ENCODE results near the gene EIF3F.

Gene EIF3F

DNA sequence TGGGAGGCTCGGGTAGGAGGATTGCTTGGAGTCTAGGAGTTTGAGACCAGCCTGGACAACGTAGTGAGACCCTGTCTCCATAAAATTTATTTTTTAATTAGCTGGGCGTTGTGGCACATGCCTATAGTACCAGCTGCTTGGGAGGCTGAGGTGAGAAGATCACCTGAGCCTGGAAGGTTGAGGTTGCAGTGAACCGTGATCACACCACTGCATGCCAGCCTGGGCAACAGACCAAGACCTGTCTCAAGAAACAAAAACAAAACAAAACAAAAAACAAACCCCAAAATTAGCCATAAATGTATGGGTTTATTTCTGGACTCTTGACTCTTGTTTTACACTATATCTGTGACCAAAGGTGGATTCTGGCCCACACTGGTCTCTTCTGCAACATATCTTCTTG is 41.6 kb downstream of the EIF3F start:
- TF ChIP-seq ZFP30 (CRISPR knock-in tag; IDR thresholded peaks at IDR 0.05) (no peak), BACH2 (CRISPR knock-in tag; IDR thresholded peaks at IDR 0.05; ENCODE audit: borderline replicate concordance) (no peak), CSRNP3 (CRISPR knock-in tag; IDR thresholded peaks at IDR 0.05) (no peak), SNAI2 (CRISPR knock-in tag; IDR thresholded peaks at IDR 0.05) (no peak), OSR1 (CRISPR knock-in tag; IDR thresholded peaks at IDR 0.05) (no peak), ZC3H10 (CRISPR knock-in tag; IDR thresholded peaks at IDR 0.05) (no peak), TCF4 (CRISPR knock-in tag; IDR thresholded peaks at IDR 0.05; ENCODE audit: borderline replicate concordance) (no peak), ARNTL (CRISPR knock-in tag; IDR thresholded peaks at IDR 0.05; ENCODE audit: borderline replicate concordance, low read depth) (no peak), ZNF8 (CRISPR knock-in tag; IDR thresholded peaks at IDR 0.05) (no peak), ZFP3 (CRISPR knock-in tag; IDR thresholded peaks at IDR 0.05) (no peak), RARB (CRISPR knock-in tag; IDR thresholded peaks at IDR 0.05) (no peak)
- TF ChIP-seq, protein P1, sequence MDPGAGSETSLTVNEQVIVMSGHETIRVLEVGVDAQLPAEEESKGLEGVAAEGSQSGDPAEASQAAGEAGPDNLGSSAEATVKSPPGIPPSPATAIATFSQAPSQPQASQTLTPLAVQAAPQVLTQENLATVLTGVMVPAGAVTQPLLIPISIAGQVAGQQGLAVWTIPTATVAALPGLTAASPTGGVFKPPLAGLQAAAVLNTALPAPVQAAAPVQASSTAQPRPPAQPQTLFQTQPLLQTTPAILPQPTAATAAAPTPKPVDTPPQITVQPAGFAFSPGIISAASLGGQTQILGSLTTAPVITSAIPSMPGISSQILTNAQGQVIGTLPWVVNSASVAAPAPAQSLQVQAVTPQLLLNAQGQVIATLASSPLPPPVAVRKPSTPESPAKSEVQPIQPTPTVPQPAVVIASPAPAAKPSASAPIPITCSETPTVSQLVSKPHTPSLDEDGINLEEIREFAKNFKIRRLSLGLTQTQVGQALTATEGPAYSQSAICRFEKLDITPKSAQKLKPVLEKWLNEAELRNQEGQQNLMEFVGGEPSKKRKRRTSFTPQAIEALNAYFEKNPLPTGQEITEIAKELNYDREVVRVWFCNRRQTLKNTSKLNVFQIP (CRISPR knock-in tag; IDR thresholded peaks at IDR 0.05; ENCODE audit: borderline replicate concordance, low read depth): no peak
- TF ChIP-seq, protein P2, sequence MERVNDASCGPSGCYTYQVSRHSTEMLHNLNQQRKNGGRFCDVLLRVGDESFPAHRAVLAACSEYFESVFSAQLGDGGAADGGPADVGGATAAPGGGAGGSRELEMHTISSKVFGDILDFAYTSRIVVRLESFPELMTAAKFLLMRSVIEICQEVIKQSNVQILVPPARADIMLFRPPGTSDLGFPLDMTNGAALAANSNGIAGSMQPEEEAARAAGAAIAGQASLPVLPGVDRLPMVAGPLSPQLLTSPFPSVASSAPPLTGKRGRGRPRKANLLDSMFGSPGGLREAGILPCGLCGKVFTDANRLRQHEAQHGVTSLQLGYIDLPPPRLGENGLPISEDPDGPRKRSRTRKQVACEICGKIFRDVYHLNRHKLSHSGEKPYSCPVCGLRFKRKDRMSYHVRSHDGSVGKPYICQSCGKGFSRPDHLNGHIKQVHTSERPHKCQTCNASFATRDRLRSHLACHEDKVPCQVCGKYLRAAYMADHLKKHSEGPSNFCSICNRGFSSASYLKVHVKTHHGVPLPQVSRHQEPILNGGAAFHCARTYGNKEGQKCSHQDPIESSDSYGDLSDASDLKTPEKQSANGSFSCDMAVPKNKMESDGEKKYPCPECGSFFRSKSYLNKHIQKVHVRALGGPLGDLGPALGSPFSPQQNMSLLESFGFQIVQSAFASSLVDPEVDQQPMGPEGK (CRISPR knock-in tag; IDR thresholded peaks at IDR 0.05; ENCODE audit: borderline replicate concordance): no peak
- ATAC-seq: no peak

DNA sequence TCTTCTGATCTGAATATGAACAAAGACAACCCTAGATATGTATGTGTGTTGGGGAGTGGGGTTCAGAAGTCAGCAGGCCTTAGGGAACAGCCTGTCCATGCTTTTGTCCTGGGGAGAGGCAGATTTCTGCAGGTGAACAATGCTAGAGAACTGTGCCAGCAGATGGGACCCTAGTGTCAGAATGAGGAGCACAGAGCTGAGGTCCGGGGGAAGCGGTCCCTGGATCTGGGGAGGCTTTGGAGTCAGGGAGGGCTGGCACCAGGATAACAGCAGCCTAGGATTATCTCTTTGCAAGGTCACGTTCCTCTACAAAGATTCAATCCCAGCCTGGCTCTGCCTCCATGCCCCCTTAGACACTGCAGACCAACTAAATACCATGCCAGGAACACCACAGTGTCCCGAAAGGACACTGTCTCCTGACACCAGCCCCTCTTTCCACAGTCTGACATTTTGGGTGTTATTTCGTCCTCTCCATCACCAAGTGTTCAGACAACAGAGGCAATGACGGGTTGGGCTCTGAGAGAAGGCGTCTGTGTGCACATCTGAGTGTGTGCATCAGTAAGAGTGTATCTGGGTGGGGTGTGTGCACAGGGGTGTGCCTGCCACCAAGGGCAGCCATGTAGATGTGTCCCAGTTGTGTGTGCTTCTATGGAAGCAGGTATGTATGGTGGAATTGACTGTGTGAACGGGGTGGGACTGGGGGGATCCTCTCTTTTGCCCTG is 43.5 kb downstream of the EIF3F start:
- no peak for TF ChIP-seq CSDC2 (CRISPR knock-in tag; IDR thresholded peaks at IDR 0.05)
- no peak for TF ChIP-seq ZNF565 (CRISPR knock-in tag; conservative IDR thresholded peaks at IDR 0.05; ENCODE audit: low read depth)
- TF ChIP-seq, protein P2 (CRISPR knock-in tag; IDR thresholded peaks at IDR 0.05; ENCODE audit: borderline replicate concordance): no peak
- no peak for TF ChIP-seq ZNF70 (CRISPR knock-in tag; IDR thresholded peaks at IDR 0.05)
- TF ChIP-seq ZFP3 (CRISPR knock-in tag; IDR thresholded peaks at IDR 0.05): no peak
- no peak for TF ChIP-seq TCF4 (CRISPR knock-in tag; IDR thresholded peaks at IDR 0.05; ENCODE audit: borderline replicate concordance)
- no peak for TF ChIP-seq ESRRG (CRISPR knock-in tag; IDR thresholded peaks at IDR 0.05)
- TF ChIP-seq SNAI2 (CRISPR knock-in tag; IDR thresholded peaks at IDR 0.05): no peak
- no peak for TF ChIP-seq TOX (CRISPR knock-in tag; IDR thresholded peaks at IDR 0.05; ENCODE audit: borderline replicate concordance)
- no peak for TF ChIP-seq ZC3H10 (CRISPR knock-in tag; IDR thresholded peaks at IDR 0.05)
- no peak for TF ChIP-seq CREB5 (CRISPR knock-in tag; IDR thresholded peaks at IDR 0.05; ENCODE audit: low read depth)
- TF ChIP-seq ARNTL (CRISPR knock-in tag; IDR thresholded peaks at IDR 0.05; ENCODE audit: borderline replicate concordance, low read depth): no peak
- no peak for TF ChIP-seq ISL1 (CRISPR knock-in tag; IDR thresholded peaks at IDR 0.05)
- no peak for TF ChIP-seq OSR1 (CRISPR knock-in tag; IDR thresholded peaks at IDR 0.05)
- no peak for TF ChIP-seq PPARA (CRISPR knock-in tag; IDR thresholded peaks at IDR 0.05; ENCODE audit: borderline replicate concordance)
- no peak for TF ChIP-seq GLIS3 (CRISPR knock-in tag; IDR thresholded peaks at IDR 0.05)
- no peak for TF ChIP-seq RARB (CRISPR knock-in tag; IDR thresholded peaks at IDR 0.05)
- no peak for ATAC-seq
